COLO668 (cell line): ENCODE data around the gene OPN3.

Source experiments
- DNase-seq: peaks from one replicate; lab custom pipeline; 2025; ENCODE audit not compliant: unreplicated experiment; lab: John Stamatoyannopoulos, UW

OPN3 gene

GRCh38 chr1:241647658-241648057 lies 7.5 kb upstream of the OPN3 start:
- no peak for DNase-seq

- no peak for DNase-seq
These were observed 6.0 kb upstream of the OPN3 start for GRCh38 chr1:241646201-241646600.

- DNase-seq = no peak
These were observed 5.0 kb upstream of the OPN3 start for GRCh38 chr1:241645199-241645598.

- DNase-seq = no peak
These were observed 4.1 kb upstream of the OPN3 start for GRCh38 chr1:241644259-241644658.

GRCh38 chr1:241642593-241642944 lies 2.4 kb upstream of the OPN3 start:
- no peak for DNase-seq

GRCh38 chr1:241641773-241642592 lies 1.8 kb upstream of the OPN3 start:
- DNase-seq = no peak

GRCh38 chr1:241640867-241641622 lies 876 bp upstream of the OPN3 start:
- DNase-seq = peak; percentile 32

- peak; percentile 61 for DNase-seq
These were observed 483 bp downstream of the OPN3 start for GRCh38 chr1:241639623-241640148.

- DNase-seq = no peak
These were observed 1.1 kb downstream of the OPN3 start for GRCh38 chr1:241638909-241639622.

- DNase-seq = no peak
These were observed 2.0 kb downstream of the OPN3 start for GRCh38 chr1:241638099-241638682.

GRCh38 chr1:241637604-241638003 lies 2.6 kb downstream of the OPN3 start:
- no peak for DNase-seq

GRCh38 chr1:241637046-241637590 lies 3.1 kb downstream of the OPN3 start:
- no peak for DNase-seq

GRCh38 chr1:241636291-241636690 lies 3.9 kb downstream of the OPN3 start:
- DNase-seq = no peak

- DNase-seq = no peak
These were observed 4.5 kb downstream of the OPN3 start for GRCh38 chr1:241635556-241636152.

GRCh38 chr1:241632987-241633386 lies 7.2 kb downstream of the OPN3 start:
- no peak for DNase-seq

- DNase-seq = no peak
These were observed 8.5 kb downstream of the OPN3 start for GRCh38 chr1:241631674-241632073.

- no peak for DNase-seq
These were observed 9.3 kb downstream of the OPN3 start for GRCh38 chr1:241630899-241631298.

- DNase-seq = no peak
These were observed 9.7 kb downstream of the OPN3 start for GRCh38 chr1:241630476-241630875.

GRCh38 chr1:241630005-241630404 lies 10.2 kb downstream of the OPN3 start:
- no peak for DNase-seq

- DNase-seq = peak; percentile 36
These were observed 12.5 kb downstream of the OPN3 start for GRCh38 chr1:241627453-241628259.
